ENCODE measurements around the gene BAX. TPM values are rescaled to one million over a fixed set of nuclear protein-coding genes. Genes with fewer than 3 reads are reported as not detected.

The BAX gene
- total and polyA plus RNA-seq, 2 of the 13 experiments (the other 11 are each of a cell fraction or from before 2014, with no cell fraction given) = 139 to 176 TPM

DNA sequence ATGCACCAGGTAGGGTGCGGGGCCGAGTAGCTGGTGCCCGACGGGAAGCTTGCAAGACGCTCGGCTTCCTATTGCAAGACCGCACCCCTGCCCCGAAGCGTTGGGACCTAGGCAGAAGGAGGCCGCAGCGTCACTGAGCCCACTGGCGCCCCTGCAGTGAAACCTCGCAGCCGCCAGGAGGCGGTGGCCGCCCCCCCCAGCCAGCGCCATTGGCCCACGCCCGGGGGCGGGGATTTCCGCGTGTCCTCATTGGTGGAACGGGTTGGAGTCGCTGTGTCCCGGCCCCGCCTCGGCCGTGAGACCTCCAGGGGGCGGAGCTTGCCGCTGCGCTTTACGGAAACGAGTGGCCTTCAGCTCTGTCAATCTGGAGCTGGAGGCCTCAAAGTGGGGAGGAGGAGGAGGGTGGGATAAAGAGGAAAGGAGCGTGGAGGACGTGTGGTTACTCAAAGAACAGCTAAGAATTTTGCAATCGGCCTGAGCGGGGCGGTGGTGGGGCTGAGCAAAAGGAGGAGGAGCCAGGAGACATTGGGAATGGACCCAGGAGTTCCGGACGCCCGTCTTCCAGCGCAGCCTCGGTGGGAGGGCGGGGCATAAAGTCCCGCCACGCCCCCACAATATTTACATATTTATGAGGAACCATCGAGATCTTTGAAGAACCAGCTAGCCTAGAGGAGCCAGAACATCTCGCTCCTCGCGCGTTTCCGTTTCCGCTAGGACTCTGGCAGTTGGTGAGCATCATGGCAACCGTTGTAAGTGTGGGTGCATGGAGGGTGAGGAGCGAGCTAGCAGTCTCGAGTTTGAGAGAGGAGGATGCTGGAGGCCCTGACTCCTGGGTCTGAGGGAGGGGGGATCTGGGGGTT is 38.7 kb downstream of the BAX start, which contains the start of the genes GYS1 and RUVBL2 (continued):
- TF ChIP-seq, protein P1, sequence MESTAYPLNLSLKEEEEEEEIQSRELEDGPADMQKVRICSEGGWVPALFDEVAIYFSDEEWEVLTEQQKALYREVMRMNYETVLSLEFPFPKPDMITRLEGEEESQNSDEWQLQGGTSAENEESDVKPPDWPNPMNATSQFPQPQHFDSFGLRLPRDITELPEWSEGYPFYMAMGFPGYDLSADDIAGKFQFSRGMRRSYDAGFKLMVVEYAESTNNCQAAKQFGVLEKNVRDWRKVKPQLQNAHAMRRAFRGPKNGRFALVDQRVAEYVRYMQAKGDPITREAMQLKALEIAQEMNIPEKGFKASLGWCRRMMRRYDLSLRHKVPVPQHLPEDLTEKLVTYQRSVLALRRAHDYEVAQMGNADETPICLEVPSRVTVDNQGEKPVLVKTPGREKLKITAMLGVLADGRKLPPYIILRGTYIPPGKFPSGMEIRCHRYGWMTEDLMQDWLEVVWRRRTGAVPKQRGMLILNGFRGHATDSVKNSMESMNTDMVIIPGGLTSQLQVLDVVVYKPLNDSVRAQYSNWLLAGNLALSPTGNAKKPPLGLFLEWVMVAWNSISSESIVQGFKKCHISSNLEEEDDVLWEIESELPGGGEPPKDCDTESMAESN (CRISPR knock-in tag; conservative IDR thresholded peaks at IDR 0.05) = peak; percentile 83
- TF ChIP-seq ZNF883 (CRISPR knock-in tag; IDR thresholded peaks at IDR 0.05; ENCODE audit: not compliant biosample characterization) = peak; percentile 21
- TF ChIP-seq ZMYM4 (CRISPR knock-in tag; IDR thresholded peaks at IDR 0.05) = peak; percentile 76
- peak; percentile 4; the same call in 1 of the 2 replicates for TF ChIP-seq DNMT1 (CRISPR knock-in tag; IDR thresholded peaks at IDR 0.05)
- TF ChIP-seq XRCC5 (optimal IDR thresholded peaks at IDR 0.05; ENCODE audit: low read length) = peak; percentile 94
- TF ChIP-seq, protein P2, sequence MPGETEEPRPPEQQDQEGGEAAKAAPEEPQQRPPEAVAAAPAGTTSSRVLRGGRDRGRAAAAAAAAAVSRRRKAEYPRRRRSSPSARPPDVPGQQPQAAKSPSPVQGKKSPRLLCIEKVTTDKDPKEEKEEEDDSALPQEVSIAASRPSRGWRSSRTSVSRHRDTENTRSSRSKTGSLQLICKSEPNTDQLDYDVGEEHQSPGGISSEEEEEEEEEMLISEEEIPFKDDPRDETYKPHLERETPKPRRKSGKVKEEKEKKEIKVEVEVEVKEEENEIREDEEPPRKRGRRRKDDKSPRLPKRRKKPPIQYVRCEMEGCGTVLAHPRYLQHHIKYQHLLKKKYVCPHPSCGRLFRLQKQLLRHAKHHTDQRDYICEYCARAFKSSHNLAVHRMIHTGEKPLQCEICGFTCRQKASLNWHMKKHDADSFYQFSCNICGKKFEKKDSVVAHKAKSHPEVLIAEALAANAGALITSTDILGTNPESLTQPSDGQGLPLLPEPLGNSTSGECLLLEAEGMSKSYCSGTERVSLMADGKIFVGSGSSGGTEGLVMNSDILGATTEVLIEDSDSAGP (CRISPR knock-in tag; IDR thresholded peaks at IDR 0.05; ENCODE audit: borderline replicate concordance) = peak; percentile 47
- TF ChIP-seq SIX4 (CRISPR knock-in tag; IDR thresholded peaks at IDR 0.05) = peak; percentile 11; the same call in 1 of the 2 replicates
- peak; percentile 70 for TF ChIP-seq HDAC1 (CRISPR knock-in tag; IDR thresholded peaks at IDR 0.05)
- peak; percentile 96 for TF ChIP-seq POLR2AphosphoS5 (IDR thresholded peaks at IDR 0.05; ENCODE audit: low read depth, low read length)
- TF ChIP-seq IRX3 (CRISPR knock-in tag; IDR thresholded peaks at IDR 0.05; ENCODE audit: borderline replicate concordance, low read depth) = no peak
- TF ChIP-seq, protein P3, sequence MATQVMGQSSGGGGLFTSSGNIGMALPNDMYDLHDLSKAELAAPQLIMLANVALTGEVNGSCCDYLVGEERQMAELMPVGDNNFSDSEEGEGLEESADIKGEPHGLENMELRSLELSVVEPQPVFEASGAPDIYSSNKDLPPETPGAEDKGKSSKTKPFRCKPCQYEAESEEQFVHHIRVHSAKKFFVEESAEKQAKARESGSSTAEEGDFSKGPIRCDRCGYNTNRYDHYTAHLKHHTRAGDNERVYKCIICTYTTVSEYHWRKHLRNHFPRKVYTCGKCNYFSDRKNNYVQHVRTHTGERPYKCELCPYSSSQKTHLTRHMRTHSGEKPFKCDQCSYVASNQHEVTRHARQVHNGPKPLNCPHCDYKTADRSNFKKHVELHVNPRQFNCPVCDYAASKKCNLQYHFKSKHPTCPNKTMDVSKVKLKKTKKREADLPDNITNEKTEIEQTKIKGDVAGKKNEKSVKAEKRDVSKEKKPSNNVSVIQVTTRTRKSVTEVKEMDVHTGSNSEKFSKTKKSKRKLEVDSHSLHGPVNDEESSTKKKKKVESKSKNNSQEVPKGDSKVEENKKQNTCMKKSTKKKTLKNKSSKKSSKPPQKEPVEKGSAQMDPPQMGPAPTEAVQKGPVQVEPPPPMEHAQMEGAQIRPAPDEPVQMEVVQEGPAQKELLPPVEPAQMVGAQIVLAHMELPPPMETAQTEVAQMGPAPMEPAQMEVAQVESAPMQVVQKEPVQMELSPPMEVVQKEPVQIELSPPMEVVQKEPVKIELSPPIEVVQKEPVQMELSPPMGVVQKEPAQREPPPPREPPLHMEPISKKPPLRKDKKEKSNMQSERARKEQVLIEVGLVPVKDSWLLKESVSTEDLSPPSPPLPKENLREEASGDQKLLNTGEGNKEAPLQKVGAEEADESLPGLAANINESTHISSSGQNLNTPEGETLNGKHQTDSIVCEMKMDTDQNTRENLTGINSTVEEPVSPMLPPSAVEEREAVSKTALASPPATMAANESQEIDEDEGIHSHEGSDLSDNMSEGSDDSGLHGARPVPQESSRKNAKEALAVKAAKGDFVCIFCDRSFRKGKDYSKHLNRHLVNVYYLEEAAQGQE (IDR thresholded peaks at IDR 0.05; ENCODE audit: borderline replicate concordance in 1 of 2, low read depth in 1 of 2, low read length in 2 of 2) = peak in 1 of 2 experiments; percentile 8; a peak in 1 of 4 replicates
- peak; percentile 63; the same call in 1 of the 2 replicates for TF ChIP-seq ATF7-NPFF (CRISPR knock-in tag; IDR thresholded peaks at IDR 0.05; ENCODE audit: low read depth)
- TF ChIP-seq, protein P4, sequence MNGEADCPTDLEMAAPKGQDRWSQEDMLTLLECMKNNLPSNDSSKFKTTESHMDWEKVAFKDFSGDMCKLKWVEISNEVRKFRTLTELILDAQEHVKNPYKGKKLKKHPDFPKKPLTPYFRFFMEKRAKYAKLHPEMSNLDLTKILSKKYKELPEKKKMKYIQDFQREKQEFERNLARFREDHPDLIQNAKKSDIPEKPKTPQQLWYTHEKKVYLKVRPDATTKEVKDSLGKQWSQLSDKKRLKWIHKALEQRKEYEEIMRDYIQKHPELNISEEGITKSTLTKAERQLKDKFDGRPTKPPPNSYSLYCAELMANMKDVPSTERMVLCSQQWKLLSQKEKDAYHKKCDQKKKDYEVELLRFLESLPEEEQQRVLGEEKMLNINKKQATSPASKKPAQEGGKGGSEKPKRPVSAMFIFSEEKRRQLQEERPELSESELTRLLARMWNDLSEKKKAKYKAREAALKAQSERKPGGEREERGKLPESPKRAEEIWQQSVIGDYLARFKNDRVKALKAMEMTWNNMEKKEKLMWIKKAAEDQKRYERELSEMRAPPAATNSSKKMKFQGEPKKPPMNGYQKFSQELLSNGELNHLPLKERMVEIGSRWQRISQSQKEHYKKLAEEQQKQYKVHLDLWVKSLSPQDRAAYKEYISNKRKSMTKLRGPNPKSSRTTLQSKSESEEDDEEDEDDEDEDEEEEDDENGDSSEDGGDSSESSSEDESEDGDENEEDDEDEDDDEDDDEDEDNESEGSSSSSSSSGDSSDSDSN (CRISPR knock-in tag; IDR thresholded peaks at IDR 0.05) = peak; percentile 65
- peak; percentile 60 for TF ChIP-seq PHF8 (CRISPR knock-in tag; IDR thresholded peaks at IDR 0.05)
- no peak for TF ChIP-seq LCORL (IDR thresholded peaks at IDR 0.05)
- TF ChIP-seq LCORL (CRISPR knock-in tag; IDR thresholded peaks at IDR 0.05) = peak; percentile 37; the same call in 1 of the 2 replicates
- no peak for TF ChIP-seq KMT2B (CRISPR knock-in tag; IDR thresholded peaks at IDR 0.05)
- peak; percentile 16 for TF ChIP-seq ZNF501 (CRISPR knock-in tag; IDR thresholded peaks at IDR 0.05)
- TF ChIP-seq HMG20A (CRISPR knock-in tag; IDR thresholded peaks at IDR 0.05; ENCODE audit: borderline replicate concordance) = no peak
- TF ChIP-seq ZNF605 (CRISPR knock-in tag; IDR thresholded peaks at IDR 0.05) = peak; percentile 76
